GM12878 (cell line): Measurements from ENCODE around the gene SORCS2. TPM values are rescaled to one million over a fixed set of nuclear protein-coding genes. Genes with fewer than 3 reads are reported as not detected.

Source experiments
- ATAC-seq: fragments of 200-7000 bp; cut with Tn5 transposase; 3 replicates; pipeline ENCODE4 v1.9.1; 2020; ENCODE audit warnings: mild to moderate bottlenecking, moderate library complexity
- BruUV-seq: library from RNA; stranded (reverse); fragments of 400-500 nt; replicated peaks from 2 replicates; lab custom pipeline; 2021; lab: Mats Ljungman, UMichigan
- CTCF ChIA-PET: fragments of 300-600 bp; sonication (Branson Sonifier 250); formaldehyde crosslinking; extraction: SDS; loops from one replicate; lab custom pipeline; 2021; ENCODE audit warnings: inconsistent platforms; lab: Yijun Ruan, JAX
- POLR2A ChIA-PET: fragments of 350-600 bp; formaldehyde crosslinking; extraction: SDS; loops from one replicate; lab custom pipeline; 2021; ENCODE audit warnings: inconsistent platforms; lab: Charles Lee
- RAD21 ChIA-PET: fragments of 300-600 bp; sonication (Branson Sonifier 250); formaldehyde crosslinking; loops from one replicate; lab custom pipeline; 2023; ENCODE audit warnings: antibody characterized with exemption; ENCODE audit not compliant: unreplicated experiment; lab: Charles Lee
- SMC1A ChIA-PET: fragments of 300-600 bp; sonication (Branson Sonifier 250); formaldehyde crosslinking; loops from one replicate; lab custom pipeline; 2023; ENCODE audit not compliant: unreplicated experiment, uncharacterized antibody; lab: Charles Lee
- DNase-seq: peaks from one replicate; pipeline ENCODE4 v3.0.0-alpha.2; 2011; ENCODE audit warnings: low read depth, low spot score
- FAIRE-seq: peaks from 3 replicates; lab custom pipeline; 2011; peaks lifted over from hg19 to GRCh38; lab: Jason Lieb, UNC
- H2AFZ ChIP-seq: 2 replicates; pipeline ENCODE4 v1.6.0; 2011; ENCODE audit warnings: low read depth, low read length, control low read depth; ENCODE audit not compliant: control insufficient read depth
- H3K27ac ChIP-seq: 2 replicates; pipeline ENCODE4 v1.5.1; 2011; ENCODE audit warnings: control low read depth; ENCODE audit not compliant: control insufficient read depth, insufficient read depth
- H3K27me3 ChIP-seq, 2 experiments: replicated peaks in 1 of 2; 2 replicates each; pipeline versions ENCODE4 v1.6.0 to v1.6.1; 2011; ENCODE audit warnings: low read length in 1 of 2; ENCODE audit not compliant: control insufficient read depth in 2 of 2, insufficient read depth in 2 of 2
- H3K36me3 ChIP-seq, 2 experiments: 2 replicates each; pipeline ENCODE4 v1.5.1; 2011; ENCODE audit warnings: low read length in 1 of 2; ENCODE audit not compliant: control insufficient read depth in 2 of 2, insufficient read depth in 2 of 2
- H3K4me1 ChIP-seq: 2 replicates; pipeline ENCODE4 v1.6.1; 2011; ENCODE audit warnings: mild to moderate bottlenecking, low read length, moderate library complexity, mixed read lengths; ENCODE audit not compliant: control insufficient read depth, insufficient read depth
- H3K4me2 ChIP-seq: 2 replicates; pipeline ENCODE4 v1.6.0; 2011; ENCODE audit warnings: control low read depth; ENCODE audit not compliant: control insufficient read depth, insufficient read depth
- H3K4me3 ChIP-seq: fragments of 200-600 bp; sonication (generic); 2 replicates; pipeline ENCODE4 v1.5.1; 2016
- H3K79me2 ChIP-seq: 2 replicates; pipeline ENCODE4 v1.6.0; 2011; ENCODE audit warnings: low read length; ENCODE audit not compliant: control insufficient read depth, insufficient read depth
- H3K9ac ChIP-seq: 2 replicates; pipeline ENCODE4 v1.8.0; 2011; ENCODE audit warnings: low read length, control low read depth, mixed read lengths; ENCODE audit not compliant: control insufficient read depth, insufficient read depth
- H3K9me3 ChIP-seq: replicated peaks from 3 replicates; pipeline ENCODE4 v1.5.1; 2011; ENCODE audit warnings: mild to moderate bottlenecking, low read length; ENCODE audit not compliant: control insufficient read depth, insufficient read depth
- H4K20me1 ChIP-seq: 2 replicates; pipeline ENCODE4 v1.6.0; 2011; ENCODE audit not compliant: control insufficient read depth, insufficient read depth
- ASH2L ChIP-seq: fragments of 300-600, 200-600 bp; sonication (generic); IDR thresholded peaks from 2 replicates; pipeline ENCODE4 v1.6.1; 2017; ENCODE audit warnings: low read depth, mild to moderate bottlenecking, borderline replicate concordance
- BHLHE40 ChIP-seq, 2 experiments: fragments of 450-650 bp in 1 of 2; IDR thresholded peaks; 2 replicates each; pipeline ENCODE4 v1.6.1; 2011 to 2017; ENCODE audit warnings: low read depth in 2 of 2, borderline replicate concordance in 1 of 2, improper control_type of control experiment in 1 of 2, low read length in 1 of 2, mild to moderate bottlenecking in 1 of 2
- FOS ChIP-seq: IDR thresholded peaks from 3 replicates; pipeline ENCODE4 v1.6.1; 2011; ENCODE audit warnings: borderline replicate concordance; ENCODE audit not compliant: insufficient read length; ENCODE audit errors: extremely low read depth
- HDAC2 ChIP-seq: fragments of 200-600 bp; sonication (generic); IDR thresholded peaks from 2 replicates; pipeline ENCODE4 v1.6.1; 2017
- IKZF1 ChIP-seq: fragments of 450-650 bp; conservative IDR thresholded peaks from 2 replicates; pipeline ENCODE4 v1.6.1; 2017; ENCODE audit warnings: antibody characterized with exemption, mild to moderate bottlenecking
- IKZF2 ChIP-seq, 2 experiments: fragments of 450-650 bp; IDR thresholded peaks; 2 replicates each; pipeline ENCODE4 v1.6.1; 2017; ENCODE audit warnings: mild to moderate bottlenecking in 2 of 2, moderate library complexity in 2 of 2
- IRF4 ChIP-seq: IDR thresholded peaks from 2 replicates; pipeline ENCODE4 v1.6.1; 2011; ENCODE audit warnings: low read depth, low read length
- PAX5 ChIP-seq: IDR thresholded peaks from 2 replicates; pipeline ENCODE4 v1.6.1; 2011; ENCODE audit warnings: low read depth, low read length, borderline replicate concordance
- PAX8 ChIP-seq: fragments of 450-650 bp; IDR thresholded peaks from 2 replicates; pipeline ENCODE4 v1.6.1; 2017; ENCODE audit warnings: mild to moderate bottlenecking, moderate library complexity
- RBBP5 ChIP-seq: fragments of 200-600 bp; sonication (generic); conservative IDR thresholded peaks from 2 replicates; pipeline ENCODE4 v1.6.1; 2016
- SREBF1 ChIP-seq: IDR thresholded peaks from 2 replicates; pipeline ENCODE4 v1.6.1; 2012; ENCODE audit warnings: mild to moderate bottlenecking, low read length
- TCF12 ChIP-seq: IDR thresholded peaks from 2 replicates; pipeline ENCODE4 v1.6.1; 2011; ENCODE audit warnings: low read depth, mild to moderate bottlenecking, low read length
- TCF7 ChIP-seq: IDR thresholded peaks from 2 replicates; pipeline ENCODE4 v1.6.1; 2014; ENCODE audit warnings: antibody characterized with exemption, borderline replicate concordance
- YY1 ChIP-seq: IDR thresholded peaks from 2 replicates; pipeline ENCODE4 v1.6.1; 2011; ENCODE audit warnings: low read depth, mild to moderate bottlenecking, low read length
- ZNF24 ChIP-seq: fragments of 450-650 bp; IDR thresholded peaks from 2 replicates; pipeline ENCODE4 v1.6.1; 2017; ENCODE audit warnings: antibody characterized with exemption, mild to moderate bottlenecking
- ZNF384 ChIP-seq: IDR thresholded peaks from 2 replicates; pipeline ENCODE4 v1.6.1; 2012; ENCODE audit warnings: low read depth, mild to moderate bottlenecking, low read length, improper control_type of control experiment, borderline replicate concordance
- WGBS: methylation state at CpG from one replicate; pipeline ENCODE4 v1.1.6; 2016; ENCODE audit warnings: low lambda C conversion rate; ENCODE audit not compliant: insufficient replicate concordance, insufficient coverage; ENCODE audit errors: missing lambda C conversion rate; 5-methylcytosine and 5-hydroxymethylcytosine counted together
- in situ Hi-C: fragments of 300-500 bp; cut with MboI; formaldehyde crosslinking; loops from 9 replicates; pipeline ENCODE4 v1.14.3; 2018; ENCODE audit warnings: mixed read lengths
- intact Hi-C: fragments of 100-400 bp; cut with micrococcal nuclease; formaldehyde crosslinking; loops from one replicate; pipeline ENCODE4 v1.14.2; 2022; ENCODE audit not compliant: unreplicated experiment
- polyA plus RNA-seq, 11 experiments: library from polyadenylated mRNA; depleted of rRNA in 4 of 11; unstranded in 6 of 11; stranded (reverse) in 5 of 11; fragments of >200 nt; fragmentation: Nextera tagmentation in 4 of 11; fragmentation: Illumina TruSeq in 1 of 11; extraction: Ambion mirVana in 4 of 11; extraction: Trizol in 1 of 11; gene quantifications; 1 replicate in 1 of 11; 2 replicates in 10 of 11; pipeline versions ENCODE4 v1.2.1 to v1.2.3, GENCODE V29; 2011 to 2016; ENCODE audit warnings: inconsistent platforms in 2 of 11, missing spikeins in 2 of 11, low read depth in 1 of 11
- total RNA-seq, 4 experiments: library from RNA; depleted of rRNA in 3 of 4; stranded (reverse); fragments of >200 nt in 3 of 4; fragmentation: Illumina TruSeq in 1 of 4; extraction: Trizol in 1 of 4; gene quantifications; 2 replicates each; pipeline versions ENCODE4 v1.2.1 to v1.2.3, GENCODE V29; 2013 to 2021
- TF ChIP-seq, protein P1 (sequence below): IDR thresholded peaks from 2 replicates; pipeline ENCODE4 v1.6.1; 2012; ENCODE audit warnings: low read depth, low read length, improper control_type of control experiment
- TF ChIP-seq, protein P2 (sequence below): fragments of 450-650 bp; IDR thresholded peaks from 2 replicates; pipeline ENCODE4 v1.6.1; 2016; ENCODE audit warnings: mild to moderate bottlenecking

The SORCS2 gene
- total and polyA plus RNA-seq, 10 of the 15 experiments (the other 5 are each of a cell fraction or from before 2014, with no cell fraction given) = 0.01 to 0.15 (median 0.05) TPM; not detected in 5

DNA sequence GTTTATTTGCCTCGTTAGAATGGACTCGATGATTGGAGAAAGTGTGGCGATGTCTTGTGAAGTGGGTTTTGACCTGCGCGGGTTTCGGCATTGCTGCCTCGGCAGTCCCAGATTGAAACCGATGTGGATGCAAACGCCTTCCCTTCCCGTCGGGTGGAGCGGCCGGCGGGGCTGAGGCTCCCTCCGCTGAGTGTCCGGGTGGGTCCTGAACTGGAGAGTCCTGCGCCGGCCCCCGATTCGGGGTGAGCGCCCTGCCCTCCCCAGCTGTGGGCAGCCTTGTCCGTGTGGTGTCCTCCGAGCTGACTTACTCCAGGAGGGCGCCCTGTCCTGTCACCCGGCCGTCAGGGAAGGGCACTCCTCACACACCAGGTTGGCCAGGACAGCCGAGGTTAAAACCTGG is 317.7 kb downstream of the SORCS2 start:
- POLR2A ChIA-PET = no interaction called here
- TF ChIP-seq PAX5 (no peak), RBBP5 (no peak), ASH2L (no peak), HDAC2 (no peak), TCF7 (no peak), TCF12 (no peak), IKZF1 (no peak), IKZF2 (IDR thresholded peaks at IDR 0.05) (no peak), BHLHE40 (IDR thresholded peaks at IDR 0.05; ENCODE audit: borderline replicate concordance in 1 of 2, low read depth in 2 of 2, low read length in 1 of 2) (no peak), ZNF384 (no peak), PAX8 (no peak), SREBF1 (no peak), YY1 (no peak), FOS (no peak), IRF4 (no peak), ZNF24 (no peak)
- TF ChIP-seq, protein P1, sequence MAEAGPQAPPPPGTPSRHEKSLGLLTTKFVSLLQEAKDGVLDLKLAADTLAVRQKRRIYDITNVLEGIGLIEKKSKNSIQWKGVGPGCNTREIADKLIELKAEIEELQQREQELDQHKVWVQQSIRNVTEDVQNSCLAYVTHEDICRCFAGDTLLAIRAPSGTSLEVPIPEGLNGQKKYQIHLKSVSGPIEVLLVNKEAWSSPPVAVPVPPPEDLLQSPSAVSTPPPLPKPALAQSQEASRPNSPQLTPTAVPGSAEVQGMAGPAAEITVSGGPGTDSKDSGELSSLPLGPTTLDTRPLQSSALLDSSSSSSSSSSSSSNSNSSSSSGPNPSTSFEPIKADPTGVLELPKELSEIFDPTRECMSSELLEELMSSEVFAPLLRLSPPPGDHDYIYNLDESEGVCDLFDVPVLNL = no peak
- TF ChIP-seq, protein P2, sequence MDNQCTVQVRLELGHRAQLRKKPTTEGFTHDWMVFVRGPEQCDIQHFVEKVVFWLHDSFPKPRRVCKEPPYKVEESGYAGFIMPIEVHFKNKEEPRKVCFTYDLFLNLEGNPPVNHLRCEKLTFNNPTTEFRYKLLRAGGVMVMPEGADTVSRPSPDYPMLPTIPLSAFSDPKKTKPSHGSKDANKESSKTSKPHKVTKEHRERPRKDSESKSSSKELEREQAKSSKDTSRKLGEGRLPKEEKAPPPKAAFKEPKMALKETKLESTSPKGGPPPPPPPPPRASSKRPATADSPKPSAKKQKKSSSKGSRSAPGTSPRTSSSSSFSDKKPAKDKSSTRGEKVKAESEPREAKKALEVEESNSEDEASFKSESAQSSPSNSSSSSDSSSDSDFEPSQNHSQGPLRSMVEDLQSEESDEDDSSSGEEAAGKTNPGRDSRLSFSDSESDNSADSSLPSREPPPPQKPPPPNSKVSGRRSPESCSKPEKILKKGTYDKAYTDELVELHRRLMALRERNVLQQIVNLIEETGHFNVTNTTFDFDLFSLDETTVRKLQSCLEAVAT = no peak

More for the DNA sequence above, 317.7 kb downstream of the SORCS2 start:
- Histone ChIP-seq H3K9ac (no peak overlapping the region), H3K9me3 (no peaks in the 10 kb centered on the region), H3K4me1 (no peaks in the 10 kb centered on the region), H3K27ac (no peak overlapping the region), H3K79me2 (no peaks in the 10 kb centered on the region), H3K36me3 (no peaks in the 10 kb centered on the region), H3K27me3 (peaks cover 0 to 1% of the 10 kb centered on the region in 2 experiments; a peak in 3 of 4 replicates), H2AFZ (no peak overlapping the region), H3K4me3 (no peak overlapping the region), H3K4me2 (no peak overlapping the region), H4K20me1 (no peaks in the 10 kb centered on the region)
- ATAC-seq (no peak), DNase-seq (no peak), FAIRE-seq (no peak)
- SMC1A ChIA-PET = no interaction called here
- intact Hi-C loops = no loop called here
- in situ Hi-C loops = no loop called here
- WGBS = 57% methylated on average over 27 of the region's 27 CpGs
- RAD21 ChIA-PET = no interaction called here
- CTCF ChIA-PET = no interaction called here
- BruUV-seq = no TSS peak
